Gastroesophageal sphincter (tissue), 4 donors: ENCODE data around the gene EPHB1. TPM values are rescaled to one million over a fixed set of nuclear protein-coding genes. Genes with fewer than 3 reads are reported as not detected.

Experiments
- ATAC-seq: fragments of 150-250 bp; one replicate; pipeline ENCODE4 v1.9.1; 2016; ENCODE audit warnings: mild to moderate bottlenecking, moderate library complexity
- H3K27ac ChIP-seq, 4 donors: fragments of 200-600 bp; sonication (generic) in 3 of 4; 1 replicate in 3 of 4; 2 replicates in 1 of 4; pipeline ENCODE4 v1.5.1; 2016 to 2019
- H3K27me3 ChIP-seq: fragments of 200-600 bp; sonication (generic); one replicate; pipeline ENCODE4 v1.5.1; 2019
- H3K36me3 ChIP-seq, 2 donors: fragments of 200-600 bp; sonication (generic); one replicate each; pipeline ENCODE4 v1.5.1; 2019; ENCODE audit warnings: control low read depth in 1 of 2
- H3K4me1 ChIP-seq, 3 donors: fragments of 200-600 bp; sonication (generic); 1 replicate in 2 of 3; 2 replicates in 1 of 3; pipeline ENCODE4 v1.5.1; 2016 to 2019; ENCODE audit warnings: control low read depth in 2 of 3
- H3K4me3 ChIP-seq, 2 donors: fragments of 200-600 bp; sonication (generic); one replicate each; pipeline ENCODE4 v1.5.1; 2019; ENCODE audit warnings: mild to moderate bottlenecking in 1 of 2, moderate library complexity in 1 of 2
- H3K9me3 ChIP-seq, 3 donors: fragments of 200-600 bp; sonication (generic); one replicate each; pipeline ENCODE4 v1.5.1; 2017 to 2019; ENCODE audit warnings: control low read depth in 2 of 3
- EP300 ChIP-seq: sonication (generic); formaldehyde crosslinking; IDR thresholded peaks from one replicate; pipeline ENCODE4 v1.6.1; 2017; ENCODE audit warnings: antibody characterized with exemption, mild to moderate bottlenecking
- POLR2A ChIP-seq, 2 donors: fragments of 450-650 bp; IDR thresholded peaks; one replicate each; pipeline ENCODE4 v1.6.1; 2017; ENCODE audit warnings: antibody characterized with exemption in 2 of 2, mild to moderate bottlenecking in 2 of 2, moderate library complexity in 1 of 2
- POLR2AphosphoS5 ChIP-seq: sonication (generic); formaldehyde crosslinking; IDR thresholded peaks from one replicate; pipeline ENCODE4 v1.6.1; 2017; ENCODE audit warnings: antibody characterized with exemption
- WGBS, 2 donors: methylation state at CpG; one replicate each; pipeline ENCODE4 v1.1.5; 2018; ENCODE audit warnings: low coverage in 1 of 2; 5-methylcytosine and 5-hydroxymethylcytosine counted together
- total RNA-seq, 4 donors: library from RNA; depleted of rRNA; stranded (reverse); fragments of >200 nt; gene quantifications; one replicate each; pipeline ENCODE4 v1.1.0, GENCODE V29; 2016
- TF ChIP-seq, protein P1 (sequence below), 4 experiments: fragments of 200-600 bp in 2 of 4; fragments of 450-650 bp in 2 of 4; sonication (generic) in 1 of 4; IDR thresholded peaks; one replicate each; pipeline ENCODE4 v1.5.1; 2017 to 2019; ENCODE audit warnings: antibody characterized with exemption in 4 of 4, mild to moderate bottlenecking in 2 of 4, moderate library complexity in 2 of 4

EPHB1 gene
- total RNA-seq, 4 donors from 2014 or later: 0.81 to 5.7 (median 2.5) TPM; not detected in 1

DNA sequence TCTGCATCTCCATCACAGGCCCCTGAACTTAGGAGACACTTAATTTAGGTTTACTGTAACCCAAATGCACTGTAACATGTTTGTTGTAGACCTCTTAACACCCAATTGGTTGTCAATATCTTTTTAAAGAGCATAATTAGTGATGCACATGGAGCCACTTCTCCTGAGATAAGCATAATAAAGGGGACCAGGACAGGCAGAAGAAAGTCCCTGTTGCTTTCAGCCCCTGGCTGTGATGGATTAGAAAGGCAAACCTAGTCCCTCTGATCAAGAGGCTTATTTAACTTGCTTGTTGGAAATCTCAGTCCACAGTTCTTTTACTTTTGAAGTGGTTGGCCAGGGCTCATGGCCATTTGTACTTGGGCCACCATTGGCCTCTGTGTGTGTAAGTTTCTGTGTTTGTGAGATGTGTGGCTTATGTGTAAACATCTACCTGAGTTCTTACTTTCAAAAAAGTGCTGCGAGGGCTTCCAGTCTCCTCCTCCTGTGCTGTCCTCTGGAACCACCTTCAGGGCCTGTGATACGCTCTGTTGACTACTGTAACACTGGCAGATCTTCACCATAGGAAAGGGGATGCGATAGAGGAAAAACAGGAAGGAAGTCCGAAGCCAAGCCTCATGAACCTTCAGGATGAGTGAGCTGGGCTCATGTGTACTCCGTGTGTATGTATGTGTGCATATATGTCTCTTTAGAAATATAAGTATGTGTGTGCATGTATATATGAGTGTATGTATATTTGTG, 136.2 kb downstream of the EPHB1 start:
- Histone ChIP-seq H3K4me1 (peaks cover 0 to 5% (median 0%) of the 10 kb centered on the region in 3 donors), H3K9me3 (no peaks in the 10 kb centered on the region), H3K27me3 (no peaks in the 10 kb centered on the region), H3K4me3 (no peak overlapping the region), H3K36me3 (no peaks in the 10 kb centered on the region), H3K27ac (peak overlapping the region in 1 of 4 donors; percentile 12)
- TF ChIP-seq, protein P1, sequence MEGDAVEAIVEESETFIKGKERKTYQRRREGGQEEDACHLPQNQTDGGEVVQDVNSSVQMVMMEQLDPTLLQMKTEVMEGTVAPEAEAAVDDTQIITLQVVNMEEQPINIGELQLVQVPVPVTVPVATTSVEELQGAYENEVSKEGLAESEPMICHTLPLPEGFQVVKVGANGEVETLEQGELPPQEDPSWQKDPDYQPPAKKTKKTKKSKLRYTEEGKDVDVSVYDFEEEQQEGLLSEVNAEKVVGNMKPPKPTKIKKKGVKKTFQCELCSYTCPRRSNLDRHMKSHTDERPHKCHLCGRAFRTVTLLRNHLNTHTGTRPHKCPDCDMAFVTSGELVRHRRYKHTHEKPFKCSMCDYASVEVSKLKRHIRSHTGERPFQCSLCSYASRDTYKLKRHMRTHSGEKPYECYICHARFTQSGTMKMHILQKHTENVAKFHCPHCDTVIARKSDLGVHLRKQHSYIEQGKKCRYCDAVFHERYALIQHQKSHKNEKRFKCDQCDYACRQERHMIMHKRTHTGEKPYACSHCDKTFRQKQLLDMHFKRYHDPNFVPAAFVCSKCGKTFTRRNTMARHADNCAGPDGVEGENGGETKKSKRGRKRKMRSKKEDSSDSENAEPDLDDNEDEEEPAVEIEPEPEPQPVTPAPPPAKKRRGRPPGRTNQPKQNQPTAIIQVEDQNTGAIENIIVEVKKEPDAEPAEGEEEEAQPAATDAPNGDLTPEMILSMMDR (IDR thresholded peaks at IDR 0.05): no peak
- no peak for TF ChIP-seq POLR2AphosphoS5
- TF ChIP-seq EP300: no peak
- TF ChIP-seq POLR2A (IDR thresholded peaks at IDR 0.05): no peak
- WGBS, 2 donors: 65 to 74% methylated on average over 4 to 5 of the region's 5 CpGs
- ATAC-seq: no peak

GRCh38 chr3:134932035-134932434, 137.0 kb downstream of the EPHB1 start:
- H3K27me3 ChIP-seq: no peaks in the 10 kb centered on the region
- TF ChIP-seq EP300 (no peak), POLR2AphosphoS5 (no peak), POLR2A (IDR thresholded peaks at IDR 0.05) (no peak)
- TF ChIP-seq, protein P1 (IDR thresholded peaks at IDR 0.05): no peak
- H3K9me3 ChIP-seq: no peaks in the 10 kb centered on the region
- ATAC-seq: no peak
- H3K4me1 ChIP-seq: peaks cover 0 to 5% (median 0%) of the 10 kb centered on the region in 3 donors
- no peaks in the 10 kb centered on the region for H3K36me3 ChIP-seq
- 29 to 33% methylated on average over 1 to 6 of the region's 6 CpGs for WGBS, 2 donors
- peak overlapping the region in 2 of 4 donors; percentile 39 to 50 for H3K27ac ChIP-seq
- no peak overlapping the region for H3K4me3 ChIP-seq

DNA sequence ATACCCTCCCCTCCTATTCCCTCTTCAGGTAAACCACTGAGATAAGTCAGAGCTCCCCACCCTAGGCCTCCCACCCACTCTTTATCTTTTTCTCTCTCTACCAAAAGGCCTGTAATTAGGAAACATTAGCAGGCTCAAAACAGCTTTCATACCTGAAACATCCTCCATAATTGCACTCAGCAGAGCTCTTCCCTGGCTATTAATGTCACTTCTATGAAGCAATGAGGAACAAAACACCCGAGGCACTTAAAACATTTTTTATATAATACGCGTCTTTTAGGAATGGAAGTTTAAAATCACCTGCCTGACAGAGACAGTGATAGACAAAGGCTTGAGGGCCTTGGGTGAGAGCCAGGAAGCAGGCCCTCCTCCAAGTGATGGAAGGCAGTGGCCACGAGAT, 138.9 kb downstream of the EPHB1 start:
- TF ChIP-seq, protein P1 (IDR thresholded peaks at IDR 0.05): no peak
- TF ChIP-seq POLR2A (IDR thresholded peaks at IDR 0.05) (no peak), POLR2AphosphoS5 (no peak), EP300 (no peak)
- 63 to 74% methylated on average over 3 to 4 of the region's 4 CpGs for WGBS, 2 donors
- Histone ChIP-seq H3K4me3 (no peak overlapping the region), H3K4me1 (peaks cover 0 to 5% (median 0%) of the 10 kb centered on the region in 3 donors), H3K27me3 (no peaks in the 10 kb centered on the region), H3K36me3 (no peaks in the 10 kb centered on the region), H3K9me3 (no peaks in the 10 kb centered on the region), H3K27ac (no peak overlapping the region)
- ATAC-seq: no peak

- TF ChIP-seq EP300: no peak
- TF ChIP-seq POLR2AphosphoS5: no peak
- TF ChIP-seq, protein P1 (IDR thresholded peaks at IDR 0.05): no peak
- TF ChIP-seq POLR2A (IDR thresholded peaks at IDR 0.05): no peak
- no peak for ATAC-seq
- 56 to 69% methylated on average over 2 of the region's 2 CpGs for WGBS, 2 donors
- Histone ChIP-seq H3K27ac (no peak overlapping the region), H3K27me3 (no peaks in the 10 kb centered on the region), H3K9me3 (no peaks in the 10 kb centered on the region), H3K4me1 (peaks cover 0 to 5% (median 0%) of the 10 kb centered on the region in 3 donors), H3K4me3 (no peak overlapping the region), H3K36me3 (no peaks in the 10 kb centered on the region)
Observed at GRCh38 chr3:134934933-134935332, 139.9 kb downstream of the EPHB1 start.
